HK-2 (cell line): ENCODE data around the gene CDCP2.

ENCODE experiments used
- DNase-seq: peaks from one replicate; pipeline ENCODE4 v3.0.0-alpha.2; 2018; ENCODE audit not compliant: unreplicated experiment

Gene CDCP2

GRCh38 chr1:54136963-54137533 is 15.8 kb downstream of the CDCP2 start:
- DNase-seq: no peak

- no peak for DNase-seq
Observed at GRCh38 chr1:54136269-54136896, 16.4 kb downstream of the CDCP2 start.

GRCh38 chr1:54135436-54136120 is 17.2 kb downstream of the CDCP2 start:
- DNase-seq: no peak

- no peak for DNase-seq
Observed at GRCh38 chr1:54134295-54134694, 18.5 kb downstream of the CDCP2 start.

GRCh38 chr1:54132495-54132894 is 20.3 kb downstream of the CDCP2 start:
- DNase-seq: no peak

- no peak for DNase-seq
Observed at GRCh38 chr1:54131419-54131818, 21.4 kb downstream of the CDCP2 start.

- DNase-seq: no peak
Observed at GRCh38 chr1:54129858-54130257, 22.9 kb downstream of the CDCP2 start.

GRCh38 chr1:54127594-54128300 is 25.1 kb downstream of the CDCP2 start:
- DNase-seq: no peak

- no peak for DNase-seq
Observed at GRCh38 chr1:54126271-54126815, 26.5 kb downstream of the CDCP2 start.

GRCh38 chr1:54125386-54126070 is 27.3 kb downstream of the CDCP2 start:
- DNase-seq: no peak

- no peak for DNase-seq
Observed at GRCh38 chr1:54124906-54125305, 27.9 kb downstream of the CDCP2 start.

GRCh38 chr1:54124472-54124871 is 28.3 kb downstream of the CDCP2 start:
- no peak for DNase-seq

GRCh38 chr1:54122992-54123391 is 29.8 kb downstream of the CDCP2 start:
- DNase-seq: no peak

GRCh38 chr1:54122135-54122751 is 30.6 kb downstream of the CDCP2 start:
- DNase-seq: no peak

- peak; percentile 90 for DNase-seq
Observed at GRCh38 chr1:54121482-54122134, 31.2 kb downstream of the CDCP2 start.

- DNase-seq: peak; percentile 20
Observed at GRCh38 chr1:54120698-54121481, 31.9 kb downstream of the CDCP2 start.

GRCh38 chr1:54120018-54120697 is 32.6 kb downstream of the CDCP2 start:
- DNase-seq: no peak

- DNase-seq: peak; percentile 57
Observed at GRCh38 chr1:54118704-54119103, 34.1 kb downstream of the CDCP2 start.

- peak; percentile 35 for DNase-seq
Observed at GRCh38 chr1:54117815-54118563, 34.8 kb downstream of the CDCP2 start.
